BLaER1 (cell line): ENCODE data around the gene UBE2QL1.

ENCODE experiments used
- H3K27ac ChIP-seq: shearing (Covaris generic); formaldehyde crosslinking; 2 replicates; pipeline ENCODE4 v1.8.1; 2022
- H3K27me3 ChIP-seq: shearing (Covaris generic); formaldehyde crosslinking; 2 replicates; pipeline ENCODE4 v1.8.1; 2022
- H3K36me3 ChIP-seq: shearing (Covaris generic); formaldehyde crosslinking; 2 replicates; pipeline ENCODE4 v1.8.1; 2022
- H3K4me1 ChIP-seq: shearing (Covaris generic); formaldehyde crosslinking; 2 replicates; pipeline ENCODE4 v1.8.1; 2022
- H3K4me2 ChIP-seq: shearing (Covaris generic); formaldehyde crosslinking; 2 replicates; pipeline ENCODE4 v1.8.1; 2022
- H3K4me3 ChIP-seq: shearing (Covaris generic); formaldehyde crosslinking; 2 replicates; pipeline ENCODE4 v1.8.1; 2022
- H3K9ac ChIP-seq: shearing (Covaris generic); formaldehyde crosslinking; 2 replicates; pipeline ENCODE4 v1.8.1; 2022
- H3K9me3 ChIP-seq: shearing (Covaris generic); formaldehyde crosslinking; 2 replicates; pipeline ENCODE4 v1.8.1; 2022
- H4K20me1 ChIP-seq: shearing (Covaris generic); formaldehyde crosslinking; 2 replicates; pipeline ENCODE4 v1.8.1; 2022
- Cebpa-rat ChIP-seq: shearing (Covaris generic); IDR thresholded peaks from 2 replicates; pipeline ENCODE4 v1.8.1; 2022

UBE2QL1 gene

GRCh38 chr5:6493681-6494454 is 45.2 kb downstream of the UBE2QL1 start:
- Histone ChIP-seq H3K36me3 (no peaks in the 10 kb centered on the region), H4K20me1 (no peaks in the 10 kb centered on the region), H3K9ac (no peak overlapping the region), H3K4me1 (peaks cover 22% of the 10 kb centered on the region), H3K4me2 (no peak overlapping the region), H3K27ac (no peak overlapping the region), H3K9me3 (no peaks in the 10 kb centered on the region), H3K27me3 (peaks cover 6% of the 10 kb centered on the region; the same call in 1 of the 2 replicates), H3K4me3 (no peak overlapping the region)
- no peak for TF ChIP-seq Cebpa-rat

GRCh38 chr5:6494939-6495338 is 46.3 kb downstream of the UBE2QL1 start:
- H3K36me3 ChIP-seq: no peaks in the 10 kb centered on the region
- H3K27me3 ChIP-seq: peaks cover 6% of the 10 kb centered on the region; the same call in 1 of the 2 replicates
- no peaks in the 10 kb centered on the region for H4K20me1 ChIP-seq
- H3K27ac ChIP-seq: no peak overlapping the region
- no peak overlapping the region for H3K4me3 ChIP-seq
- H3K4me1 ChIP-seq: peaks cover 22% of the 10 kb centered on the region
- H3K9ac ChIP-seq: no peak overlapping the region
- no peaks in the 10 kb centered on the region for H3K9me3 ChIP-seq
- no peak overlapping the region for H3K4me2 ChIP-seq
- TF ChIP-seq Cebpa-rat: no peak

GRCh38 chr5:6495433-6496206 is 47.0 kb downstream of the UBE2QL1 start:
- Histone ChIP-seq H3K4me2 (peak overlapping the region; percentile 57; the same call in 1 of the 2 replicates), H3K27me3 (peaks cover 6% of the 10 kb centered on the region; the same call in 1 of the 2 replicates), H3K36me3 (no peaks in the 10 kb centered on the region), H3K9ac (no peak overlapping the region), H3K4me1 (peaks cover 22% of the 10 kb centered on the region), H3K4me3 (no peak overlapping the region), H3K27ac (no peak overlapping the region), H4K20me1 (no peaks in the 10 kb centered on the region), H3K9me3 (no peaks in the 10 kb centered on the region)
- TF ChIP-seq Cebpa-rat: no peak

- Histone ChIP-seq H3K27ac (no peak overlapping the region), H3K4me2 (peak overlapping the region; percentile 57), H4K20me1 (no peaks in the 10 kb centered on the region)
Observed at GRCh38 chr5:6496207-6496584, 47.5 kb downstream of the UBE2QL1 start.

GRCh38 chr5:6496636-6497035 is 48.0 kb downstream of the UBE2QL1 start:
- Histone ChIP-seq H3K4me2 (peak overlapping the region; percentile 57), H3K36me3 (no peaks in the 10 kb centered on the region), H3K9me3 (no peaks in the 10 kb centered on the region), H4K20me1 (no peaks in the 10 kb centered on the region), H3K27ac (no peak overlapping the region), H3K27me3 (peaks cover 6% of the 10 kb centered on the region; the same call in 1 of the 2 replicates), H3K4me3 (no peak overlapping the region), H3K9ac (no peak overlapping the region), H3K4me1 (peaks cover 22% of the 10 kb centered on the region)
- no peak for TF ChIP-seq Cebpa-rat

More at GRCh38 chr5:6496207-6496584, 47.5 kb downstream of the UBE2QL1 start:
- no peak for TF ChIP-seq Cebpa-rat
- Histone ChIP-seq H3K9me3 (no peaks in the 10 kb centered on the region), H3K4me3 (no peak overlapping the region), H3K4me1 (peaks cover 22% of the 10 kb centered on the region), H3K36me3 (no peaks in the 10 kb centered on the region), H3K27me3 (peaks cover 6% of the 10 kb centered on the region; the same call in 1 of the 2 replicates), H3K9ac (no peak overlapping the region)

GRCh38 chr5:6497262-6497661 is 48.6 kb downstream of the UBE2QL1 start:
- Histone ChIP-seq H3K4me1 (peaks cover 22% of the 10 kb centered on the region), H3K27ac (no peak overlapping the region), H3K9ac (no peak overlapping the region), H3K9me3 (no peaks in the 10 kb centered on the region), H3K4me2 (peak overlapping the region; percentile 57), H3K36me3 (no peaks in the 10 kb centered on the region), H3K4me3 (no peak overlapping the region), H4K20me1 (no peaks in the 10 kb centered on the region), H3K27me3 (peaks cover 6% of the 10 kb centered on the region; the same call in 1 of the 2 replicates)
- no peak for TF ChIP-seq Cebpa-rat

GRCh38 chr5:6498968-6499367 is 50.3 kb downstream of the UBE2QL1 start:
- Histone ChIP-seq H3K4me3 (no peak overlapping the region), H3K4me2 (no peak overlapping the region), H3K27ac (no peak overlapping the region), H3K27me3 (peaks cover 6% of the 10 kb centered on the region; the same call in 1 of the 2 replicates), H4K20me1 (no peaks in the 10 kb centered on the region), H3K36me3 (no peaks in the 10 kb centered on the region), H3K4me1 (peaks cover 22% of the 10 kb centered on the region), H3K9me3 (0 out of 2 replicates have a peak, but pooled peaks cover 9% of the 10 kb centered on the region), H3K9ac (no peak overlapping the region)
- TF ChIP-seq Cebpa-rat: no peak

GRCh38 chr5:6501701-6502100 is 53.0 kb downstream of the UBE2QL1 start:
- H3K4me2 ChIP-seq: no peak overlapping the region
- no peaks in the 10 kb centered on the region for H4K20me1 ChIP-seq
- H3K4me3 ChIP-seq: no peak overlapping the region
- 0 out of 2 replicates have a peak, but pooled peaks cover 9% of the 10 kb centered on the region for H3K9me3 ChIP-seq
- H3K27me3 ChIP-seq: no peaks in the 10 kb centered on the region
- no peaks in the 10 kb centered on the region for H3K36me3 ChIP-seq
- no peak for TF ChIP-seq Cebpa-rat
- peaks cover 13% of the 10 kb centered on the region for H3K4me1 ChIP-seq
- H3K9ac ChIP-seq: no peak overlapping the region
- no peak overlapping the region for H3K27ac ChIP-seq

- Histone ChIP-seq H3K9ac (no peak overlapping the region), H3K27me3 (no peaks in the 10 kb centered on the region), H4K20me1 (no peaks in the 10 kb centered on the region), H3K4me1 (peaks cover 6% of the 10 kb centered on the region), H3K27ac (no peak overlapping the region), H3K4me2 (no peak overlapping the region), H3K9me3 (0 out of 2 replicates have a peak, but pooled peaks cover 9% of the 10 kb centered on the region), H3K4me3 (no peak overlapping the region), H3K36me3 (no peaks in the 10 kb centered on the region)
- TF ChIP-seq Cebpa-rat: no peak
Observed at GRCh38 chr5:6502421-6502820, 53.8 kb downstream of the UBE2QL1 start.

GRCh38 chr5:6503342-6503741 is 54.7 kb downstream of the UBE2QL1 start:
- no peak overlapping the region for H3K4me2 ChIP-seq
- H4K20me1 ChIP-seq: no peaks in the 10 kb centered on the region
- H3K9me3 ChIP-seq: 0 out of 2 replicates have a peak, but pooled peaks cover 9% of the 10 kb centered on the region
- no peaks in the 10 kb centered on the region for H3K4me1 ChIP-seq
- no peaks in the 10 kb centered on the region for H3K36me3 ChIP-seq
- H3K4me3 ChIP-seq: no peak overlapping the region
- H3K27me3 ChIP-seq: no peaks in the 10 kb centered on the region
- no peak overlapping the region for H3K27ac ChIP-seq
- H3K9ac ChIP-seq: no peak overlapping the region
- no peak for TF ChIP-seq Cebpa-rat
